HG03521 (cell line): ENCODE data around the gene TOR2A.
"Not testable (repeated sequence)": the region's sequence is repeated elsewhere in the genome, so short reads cannot be mapped to it uniquely, and the experiment has no call there.

Experiments
- ATAC-seq: cut with Tn5 transposase; IDR thresholded peaks from one replicate; pipeline ENCODE4 v1.9.1; 2021; ENCODE audit warnings: mild to moderate bottlenecking, moderate library complexity; ENCODE audit not compliant: unreplicated experiment

Gene TOR2A

DNA sequence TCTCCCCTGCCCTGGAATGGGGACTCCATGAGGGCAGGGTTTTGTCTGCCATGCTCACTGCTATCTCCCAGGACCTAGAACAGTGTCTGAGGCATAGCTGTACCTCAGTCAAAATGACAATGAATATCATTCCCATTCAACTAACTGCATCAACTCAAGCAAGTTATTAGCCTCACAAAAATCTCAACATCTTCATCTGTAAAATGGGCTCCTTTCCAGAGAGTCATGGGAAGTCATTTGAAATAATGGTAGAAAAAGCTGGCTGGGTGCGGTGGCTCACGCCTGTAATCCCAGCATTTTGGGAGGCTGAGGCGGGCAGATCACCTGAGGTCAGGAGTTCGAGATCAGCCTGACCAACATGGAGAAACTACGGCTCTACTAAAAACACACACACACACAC lies 34.0 kb upstream of the TOR2A start:
- ATAC-seq: no peak

DNA sequence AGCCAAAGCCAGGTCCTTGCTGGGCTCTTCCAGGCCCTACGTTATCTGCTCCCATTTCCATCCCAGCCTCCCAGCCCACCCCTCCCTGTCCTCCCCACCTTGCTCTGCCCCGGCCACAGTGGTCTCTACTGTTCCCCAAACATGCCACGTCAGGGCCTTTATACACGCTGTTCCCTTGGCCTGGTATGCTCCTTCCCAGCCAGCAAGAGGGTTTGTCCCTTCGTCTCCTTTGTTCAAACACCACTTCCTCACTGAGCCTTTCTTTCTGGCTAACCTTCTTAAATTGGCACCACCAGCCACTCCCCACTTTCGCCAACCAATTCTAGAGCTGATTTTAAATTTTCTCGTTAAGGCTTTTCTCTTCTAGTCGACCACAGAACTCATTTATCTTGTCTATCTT lies 33.6 kb upstream of the TOR2A start:
- no peak for ATAC-seq

DNA sequence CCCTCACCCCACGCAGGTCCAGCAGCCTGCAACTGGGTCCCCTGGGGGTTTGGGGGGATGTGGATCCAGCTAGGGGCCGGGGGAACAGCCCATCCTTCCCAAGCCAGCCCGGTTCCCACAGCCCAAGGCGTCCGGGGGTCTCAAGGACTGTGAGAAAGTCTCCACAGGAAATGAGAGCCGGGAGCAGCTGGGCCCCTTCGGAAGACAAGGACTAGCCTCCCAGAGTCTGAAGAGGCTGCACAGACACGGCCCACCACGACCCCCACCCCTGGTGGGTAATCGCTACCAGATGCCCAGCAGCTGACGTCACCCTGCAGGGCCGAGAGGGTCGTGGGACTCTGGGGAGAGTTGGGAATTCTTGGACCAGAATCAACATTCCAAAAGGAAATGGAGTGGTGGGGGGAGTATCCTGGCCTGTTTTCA lies 32.8 kb upstream of the TOR2A start:
- ATAC-seq: no peak

DNA sequence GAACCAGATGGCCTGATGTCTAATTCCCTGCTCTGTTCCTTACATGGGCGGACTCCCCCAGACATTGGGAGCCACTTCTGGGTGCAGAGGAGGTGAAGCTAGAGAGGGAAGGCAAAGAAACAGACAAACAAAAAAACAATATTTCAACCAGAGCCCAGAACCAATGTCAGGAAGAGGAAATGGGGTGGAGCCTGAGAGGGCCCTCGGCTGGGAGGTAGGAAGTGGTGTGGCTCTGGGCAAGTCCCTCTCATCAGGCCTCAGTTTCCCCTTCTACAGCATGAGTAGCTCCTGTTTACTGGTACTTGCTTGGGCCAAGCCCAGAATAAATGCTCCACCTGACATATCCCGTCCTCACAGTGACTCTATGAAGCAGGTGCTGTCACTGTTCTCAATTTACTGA lies 32.3 kb upstream of the TOR2A start:
- no peak for ATAC-seq

DNA sequence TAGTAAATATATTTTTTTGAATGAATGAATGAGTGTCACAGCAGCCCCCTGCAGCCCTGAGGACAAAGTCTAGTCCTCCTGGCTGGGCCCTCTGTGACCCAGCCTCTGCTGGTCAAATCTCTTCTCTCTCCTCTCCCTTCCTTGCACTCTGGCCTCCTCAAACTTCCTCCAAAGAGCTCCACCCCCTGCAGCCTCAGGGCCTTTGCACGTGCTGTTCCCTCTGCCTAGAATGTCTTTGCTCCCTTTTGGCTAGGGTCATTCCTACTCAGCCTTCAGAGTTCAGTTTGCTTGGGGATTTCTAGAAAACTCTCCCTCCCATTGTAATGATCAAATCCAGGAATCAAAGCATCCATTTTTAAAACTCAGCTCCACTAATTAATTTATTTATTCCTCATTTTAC lies 30.3 kb upstream of the TOR2A start:
- ATAC-seq: no peak

DNA sequence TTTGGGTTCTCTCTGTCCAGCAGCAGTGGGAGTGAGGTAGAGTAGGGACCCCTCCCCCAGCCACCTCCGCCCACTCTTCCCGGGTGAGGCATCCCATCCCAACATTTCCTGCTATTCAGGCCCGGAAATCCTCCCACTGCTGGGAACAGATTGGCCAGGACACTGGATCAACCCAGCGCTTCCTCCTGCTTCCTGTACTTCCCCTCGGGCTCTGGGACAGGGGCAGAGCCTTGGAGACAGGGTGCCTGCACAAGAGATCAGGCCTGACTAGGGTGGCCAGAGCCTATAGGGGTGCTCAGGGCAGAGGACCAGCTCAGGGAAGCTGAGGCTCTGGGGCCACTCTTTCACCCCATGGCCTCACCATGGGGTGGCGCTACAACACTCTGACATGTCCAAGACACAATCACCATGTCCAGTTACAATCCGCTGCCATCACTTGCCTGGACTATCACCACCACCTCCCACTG lies 28.9 kb upstream of the TOR2A start:
- no peak for ATAC-seq

DNA sequence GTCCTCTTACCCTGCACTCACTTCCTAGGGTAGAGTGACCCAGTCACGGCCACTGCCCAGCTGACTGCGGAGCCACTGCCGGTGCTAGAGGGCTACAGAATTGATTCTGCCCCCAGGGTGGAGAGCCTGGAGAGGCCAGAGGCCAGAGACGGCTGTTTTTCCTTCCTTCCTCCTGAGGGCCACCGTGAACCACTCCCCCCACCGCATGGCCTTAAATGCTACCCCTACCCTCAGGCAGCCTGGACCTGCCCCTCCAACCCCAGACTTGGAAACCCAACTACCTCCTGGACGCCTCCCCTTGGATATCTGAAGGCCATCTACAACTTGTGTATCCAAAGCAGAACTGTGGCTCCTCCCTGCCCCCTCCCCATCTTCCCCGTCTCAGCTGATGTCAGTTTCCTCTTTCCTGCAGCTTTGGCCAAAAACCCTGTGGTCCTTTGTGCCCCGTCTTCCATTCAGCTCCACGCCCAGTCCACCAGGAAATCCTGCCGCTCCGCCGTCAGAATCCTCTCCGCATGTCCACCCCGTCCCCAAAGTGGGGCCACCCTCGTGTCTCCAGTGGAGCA lies 27.1 kb upstream of the TOR2A start:
- no peak for ATAC-seq

DNA sequence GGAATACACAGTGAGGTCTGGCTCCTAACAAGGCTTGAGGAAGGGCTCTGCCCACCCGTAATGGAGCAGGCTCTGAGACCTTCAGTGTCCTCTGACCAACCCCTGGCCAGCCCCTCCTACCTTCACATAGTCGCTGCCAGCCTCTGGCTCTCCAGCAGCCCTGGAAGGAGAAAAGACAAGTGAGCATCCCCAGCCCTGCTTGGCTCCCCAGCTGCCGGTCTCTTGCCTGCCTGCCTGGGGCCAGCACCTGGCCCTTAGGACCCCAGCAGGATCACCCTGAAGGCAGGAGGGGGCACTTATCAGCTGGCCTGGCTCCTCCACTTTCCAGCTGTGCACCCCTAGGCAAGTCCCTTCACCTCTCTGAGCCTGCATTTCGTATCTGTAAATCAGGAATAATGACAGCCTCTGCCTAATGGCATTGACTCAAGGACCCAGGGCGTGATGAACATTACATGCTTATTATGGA lies 26.4 kb upstream of the TOR2A start:
- ATAC-seq: no peak

DNA sequence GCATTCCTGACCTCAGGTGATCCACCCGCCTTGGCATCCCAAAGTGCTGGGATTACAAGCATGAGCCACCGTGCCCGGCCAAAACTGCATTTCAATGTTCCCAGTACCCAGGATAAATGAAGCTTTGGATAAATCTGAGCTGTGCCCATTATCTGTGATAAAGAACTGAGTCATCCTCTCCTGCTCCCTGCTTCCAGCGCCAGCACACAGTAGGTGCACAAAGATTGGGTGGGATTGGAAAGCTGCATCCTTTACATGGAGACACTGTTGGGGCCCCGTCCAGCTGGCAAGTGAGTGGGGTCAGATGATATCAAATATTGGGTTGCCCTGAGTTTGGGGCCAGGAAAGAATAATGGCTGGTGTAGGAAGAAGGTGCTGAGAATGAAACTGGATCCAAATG lies 26.0 kb upstream of the TOR2A start:
- ATAC-seq: no peak

DNA sequence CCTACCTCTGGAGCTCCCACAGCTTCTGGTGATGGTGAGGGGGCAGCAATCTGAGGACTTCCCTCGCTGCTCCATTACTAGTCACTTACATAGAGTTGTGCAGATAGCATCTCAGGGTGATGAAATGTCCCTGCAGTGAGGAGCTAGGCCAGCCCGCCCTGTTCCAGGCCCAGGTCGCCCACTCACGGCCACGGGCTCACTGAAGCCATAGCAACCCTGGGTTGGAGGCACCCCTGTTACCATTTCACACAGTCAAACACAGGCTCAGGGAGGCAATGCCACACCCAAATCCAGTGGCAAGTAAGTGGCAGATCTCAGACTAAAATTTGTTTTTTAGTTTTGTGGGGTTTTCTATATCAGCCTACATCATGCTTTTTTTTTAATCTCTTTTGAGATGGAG lies 23.7 kb upstream of the TOR2A start:
- no peak for ATAC-seq

DNA sequence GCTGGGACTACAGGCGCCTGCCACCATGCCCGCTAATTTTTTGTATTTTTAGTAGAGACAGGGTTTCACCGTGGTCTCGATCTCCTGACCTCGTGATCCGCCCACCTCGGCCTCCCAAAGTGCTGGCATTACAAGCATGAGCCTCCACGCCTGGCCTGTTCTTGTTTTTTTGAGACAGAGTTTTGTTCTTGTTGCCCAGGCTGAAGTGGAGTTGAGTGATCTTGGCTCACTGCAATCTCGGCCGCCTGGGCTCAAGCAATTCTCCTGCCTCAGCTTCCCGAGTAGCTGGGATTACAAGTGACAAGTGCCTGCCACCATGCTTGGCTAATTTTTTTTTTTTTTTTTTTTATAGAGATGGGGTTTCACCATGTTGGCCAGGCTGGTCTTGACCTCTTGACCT lies 21.7 kb upstream of the TOR2A start:
- ATAC-seq: not testable (repeated sequence)

DNA sequence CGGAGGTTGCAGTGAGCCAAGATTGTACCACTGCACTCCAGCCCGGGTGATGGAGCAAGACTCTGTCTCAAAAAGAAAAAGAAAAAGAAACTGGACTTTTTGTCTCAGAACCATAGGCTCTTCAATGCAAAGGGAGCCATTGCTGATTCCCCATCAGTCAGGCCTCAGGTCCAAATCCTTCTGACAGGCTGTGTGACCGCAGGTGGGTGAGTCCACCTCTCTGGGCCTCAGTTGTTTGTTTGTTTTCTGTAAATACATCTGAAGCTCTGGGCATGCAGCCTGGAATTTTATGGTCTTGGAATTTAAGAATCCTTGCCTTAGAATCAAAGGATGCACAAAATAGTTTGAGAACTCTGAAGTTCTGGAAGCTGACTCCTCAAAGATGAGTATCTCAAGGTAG lies 21.1 kb upstream of the TOR2A start:
- no peak for ATAC-seq

DNA sequence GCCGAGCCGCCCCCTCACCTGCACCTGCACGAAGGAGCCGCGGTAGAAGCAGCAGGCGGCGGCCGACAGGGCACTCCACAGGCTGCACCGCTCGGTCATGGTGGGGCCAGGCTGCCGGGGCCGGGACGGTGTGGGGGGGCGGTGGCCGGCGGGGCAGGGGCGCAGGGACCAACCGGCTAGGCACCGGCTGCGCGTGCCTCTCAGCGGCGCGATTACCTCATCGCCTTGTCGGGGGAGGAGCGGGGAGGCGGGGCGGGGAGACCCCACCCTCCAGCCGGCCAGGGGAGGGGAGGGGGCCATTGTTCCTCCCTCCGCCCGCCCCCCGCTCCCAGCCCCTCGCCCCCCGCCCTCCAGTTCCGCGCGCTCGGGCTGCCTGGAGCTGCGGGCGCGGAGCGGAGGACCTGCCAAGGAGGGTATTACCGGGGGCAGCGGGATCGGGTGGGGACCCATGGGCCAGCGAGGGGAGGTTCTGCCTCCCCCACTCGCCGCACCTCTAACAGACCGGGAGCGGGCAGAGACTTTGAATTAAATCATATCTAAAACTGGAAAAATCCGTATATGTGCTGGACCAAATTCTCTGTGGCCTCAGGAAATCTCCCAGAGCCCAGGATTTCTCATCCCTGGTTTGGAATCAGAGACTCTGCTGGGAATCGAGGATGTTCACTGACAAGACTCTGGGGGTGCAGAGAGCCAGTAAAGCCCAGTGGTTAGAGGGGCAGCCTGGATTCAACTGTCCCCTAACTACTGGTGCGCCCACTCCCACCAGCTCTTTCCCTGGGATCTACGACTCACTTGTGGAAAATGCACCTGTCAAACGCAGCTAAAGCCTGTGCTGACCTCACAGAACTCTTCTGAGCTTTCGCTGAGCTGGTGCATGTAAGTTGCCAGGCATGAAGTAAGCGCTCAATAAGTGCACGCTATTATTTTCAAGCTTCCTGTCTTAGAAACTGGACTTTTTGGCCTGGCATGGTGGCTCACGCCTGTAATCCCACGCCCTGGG lies 20.3 kb upstream of the TOR2A start:
- no peak for ATAC-seq

DNA sequence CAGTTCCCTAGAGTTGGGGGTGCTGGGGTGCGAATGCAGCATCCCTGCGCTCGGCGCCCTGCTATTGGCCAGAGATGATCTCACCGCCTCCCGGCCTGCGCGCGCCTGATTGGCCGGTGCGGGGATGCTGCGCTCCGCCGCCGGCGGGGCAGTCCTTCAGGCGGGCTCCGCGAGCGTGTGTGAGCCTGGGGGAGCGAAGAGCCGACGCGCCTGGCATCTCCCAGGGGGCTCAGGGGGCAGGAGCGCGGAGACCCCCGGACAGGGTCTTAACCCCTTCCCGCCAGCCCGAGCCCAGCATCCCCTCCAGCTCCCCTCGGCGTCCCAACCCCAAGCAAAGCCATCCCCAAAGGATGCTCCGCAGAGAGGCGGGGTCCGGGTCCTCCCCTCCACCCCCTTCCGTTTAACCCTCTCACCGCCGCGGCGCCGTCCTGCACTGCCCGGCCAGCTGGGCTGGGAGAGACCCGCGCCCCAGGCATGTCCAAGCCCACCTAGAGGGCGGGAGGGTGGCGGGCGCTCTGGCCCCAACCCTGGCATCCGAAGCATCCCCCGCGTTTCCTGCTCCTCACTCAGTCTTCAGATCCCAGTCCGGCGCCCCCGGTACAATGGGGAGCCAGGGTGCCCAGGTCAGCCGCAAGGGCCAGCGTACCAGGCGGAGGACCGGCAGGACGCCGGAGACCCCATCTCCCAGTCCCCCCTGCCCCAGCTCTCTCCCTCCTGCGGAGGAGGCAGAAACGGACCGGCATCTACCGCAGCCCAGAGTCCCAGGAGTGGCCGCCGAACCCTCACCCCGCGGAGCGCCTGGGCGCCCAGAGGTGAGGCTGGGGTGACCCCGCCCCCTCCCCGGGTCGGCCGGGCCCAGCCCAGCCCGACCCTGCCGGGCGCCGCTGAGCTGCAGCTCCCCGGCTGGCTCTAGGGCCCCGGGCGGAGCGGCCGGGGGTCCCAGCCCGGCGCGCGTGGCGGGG lies 19.3 kb upstream of the TOR2A start:
- no peak for ATAC-seq

DNA sequence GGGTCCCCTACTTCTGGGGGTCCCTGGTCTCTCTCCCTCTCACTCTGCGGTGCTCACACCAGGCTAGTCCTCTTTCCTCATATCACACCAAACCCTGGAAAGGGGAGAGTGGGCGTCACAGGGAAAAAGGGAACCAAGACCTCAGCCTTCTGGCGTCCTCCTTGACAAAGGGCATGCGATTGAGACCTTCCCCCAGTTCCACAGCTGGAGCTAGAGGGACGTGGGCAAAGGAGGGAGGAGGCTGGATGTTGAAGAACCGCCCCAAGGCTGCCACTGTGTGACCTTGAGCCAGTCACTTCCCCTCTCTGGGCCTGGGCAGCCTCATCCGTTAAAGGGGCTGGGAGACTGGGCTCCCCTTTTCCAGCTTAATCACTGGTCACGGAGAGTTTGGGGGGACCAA lies 18.5 kb upstream of the TOR2A start:
- no peak for ATAC-seq

DNA sequence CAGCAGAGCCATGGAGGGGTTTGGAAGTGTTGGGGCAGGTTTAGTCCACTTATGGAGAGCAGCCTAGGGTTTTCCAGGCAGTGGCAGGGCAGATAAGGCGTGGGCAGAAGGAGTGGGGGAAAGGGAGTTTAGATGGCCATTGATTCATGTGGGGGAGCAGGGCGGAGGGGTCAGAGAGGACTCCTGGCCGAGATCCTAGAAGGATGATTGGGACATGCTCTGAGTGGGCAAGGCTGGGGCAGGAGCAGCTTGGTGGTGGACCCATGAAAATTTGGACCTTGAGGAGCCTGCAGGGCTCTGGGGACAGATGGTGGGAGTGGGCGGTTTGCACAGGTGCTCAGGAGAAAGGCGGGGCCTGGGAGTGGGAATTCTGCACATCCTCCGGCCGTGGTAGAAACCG lies 18.1 kb upstream of the TOR2A start:
- ATAC-seq: no peak

DNA sequence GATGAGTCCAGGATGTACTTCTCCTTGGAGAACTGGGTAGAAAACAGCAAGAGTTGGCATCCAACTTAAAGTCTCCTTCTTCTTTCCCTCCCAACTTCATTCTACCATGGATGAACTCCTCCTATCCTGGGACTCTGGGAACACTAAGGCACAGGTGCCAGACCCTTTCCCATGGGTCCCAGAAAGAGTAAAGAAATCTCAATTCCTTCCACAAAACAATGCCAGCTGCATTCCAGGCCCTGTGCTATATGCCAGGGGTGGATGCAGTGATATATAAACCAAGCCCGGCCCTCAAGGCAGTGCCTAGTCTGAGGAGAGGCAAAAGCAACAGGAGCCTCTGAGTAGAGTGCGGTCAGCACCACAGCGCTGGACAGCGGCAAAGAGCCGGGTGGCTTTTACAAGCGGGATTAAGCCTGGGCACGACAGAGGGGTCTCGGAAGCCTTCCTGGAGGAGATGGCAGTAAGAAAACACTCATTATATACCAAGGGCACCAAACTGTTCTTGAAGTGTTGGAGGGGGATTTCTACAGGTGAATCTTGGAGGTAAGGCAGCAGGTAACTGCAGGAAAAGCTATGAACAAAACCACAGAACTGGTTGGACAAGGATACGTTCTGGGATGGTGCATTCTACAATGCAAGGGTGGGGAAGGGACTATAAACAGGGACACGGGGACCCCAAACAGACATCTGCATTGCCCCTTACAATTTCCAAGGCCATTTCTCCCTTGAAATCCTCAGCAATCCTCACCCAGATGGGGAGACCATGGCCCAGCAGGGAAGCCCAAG lies 16.4 kb upstream of the TOR2A start:
- ATAC-seq: no peak

DNA sequence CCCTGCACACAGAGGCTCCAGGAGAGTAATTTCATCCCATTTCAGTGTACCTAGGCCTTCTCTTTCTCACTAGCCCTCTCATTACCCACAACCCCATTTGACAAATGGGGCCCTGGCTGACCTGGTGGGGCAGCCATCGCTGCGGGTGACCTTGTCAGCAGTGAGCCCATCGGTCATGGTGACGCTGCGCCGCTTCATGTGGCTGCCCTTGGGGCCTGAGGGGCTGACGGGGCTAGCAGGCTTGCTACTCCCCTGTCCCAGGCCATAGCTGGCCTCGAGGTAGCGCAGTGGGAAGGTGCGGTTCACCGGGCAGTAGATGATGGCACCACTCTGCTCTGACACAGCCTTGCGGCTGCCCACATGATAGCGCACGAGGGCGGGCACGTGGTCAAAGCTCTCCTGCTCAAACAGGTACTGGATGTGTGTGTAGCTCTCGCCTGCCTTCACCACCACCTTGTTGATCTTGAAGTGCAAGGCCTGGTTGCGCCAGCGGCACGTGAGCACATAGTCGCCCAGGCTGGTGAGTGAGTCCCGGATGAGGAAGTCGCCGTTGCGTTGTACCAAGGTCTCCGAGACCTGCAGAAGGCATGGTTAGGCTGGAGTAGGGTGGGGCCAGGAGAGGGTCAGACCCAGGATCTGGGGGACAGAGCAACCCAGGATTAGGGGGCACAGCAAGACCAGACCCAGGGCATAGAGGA lies 14.1 kb upstream of the TOR2A start:
- no peak for ATAC-seq

DNA sequence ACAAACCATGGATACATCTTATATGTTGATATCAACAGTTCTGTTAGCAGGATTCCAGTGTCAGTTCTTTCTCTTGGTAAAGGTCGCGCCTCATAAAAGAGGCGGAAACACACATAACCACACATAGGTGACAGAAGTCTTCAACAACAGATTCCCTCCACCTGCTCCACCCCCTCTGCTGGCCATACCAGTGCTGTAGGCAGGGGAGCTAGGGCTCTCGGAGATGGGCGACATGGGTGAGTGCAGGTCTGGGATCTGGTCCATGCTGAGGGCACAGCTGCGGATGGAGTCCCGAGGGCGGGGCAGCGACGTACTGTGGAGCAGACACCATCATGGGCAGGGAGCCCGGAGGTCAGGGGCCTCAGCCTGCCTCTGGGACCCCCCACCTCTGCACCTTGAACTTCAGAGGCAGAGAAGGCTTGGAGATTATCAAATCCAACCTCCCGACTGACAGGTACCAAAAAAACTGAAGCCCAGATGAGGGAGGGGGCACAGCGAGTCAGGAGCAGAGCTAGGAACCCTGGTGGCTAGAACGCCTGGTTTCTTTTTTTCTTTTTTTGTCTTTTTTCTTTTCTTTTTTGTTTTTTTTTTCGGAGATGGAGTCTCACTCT lies 12.0 kb upstream of the TOR2A start:
- ATAC-seq: no peak
